K562 (cell line): Measurements from ENCODE around the gene LENEP. TPM values are rescaled to one million over a fixed set of nuclear protein-coding genes. Genes with fewer than 3 reads are reported as not detected.
A peak's percentile ranks its signal among the peaks of the same experiment; 100 is the strongest.

ENCODE experiments used
- BRD4 ChIP-seq: fragments of 200-600 bp; sonication (generic); IDR thresholded peaks from 2 replicates; pipeline ENCODE4 v1.6.1; 2017; ENCODE audit warnings: inconsistent platforms
- CHD2 ChIP-seq: IDR thresholded peaks from 2 replicates; pipeline ENCODE4 v1.6.1; 2011; ENCODE audit warnings: low read depth, low read length
- DPF2 ChIP-seq: fragments of 450-650 bp; IDR thresholded peaks from 2 replicates; pipeline ENCODE4 v1.6.1; 2016
- FIP1L1 ChIP-seq: fragments of 200-400 bp; formaldehyde crosslinking; IDR thresholded peaks from 2 replicates; pipeline ENCODE4 v1.6.1; 2018; ENCODE audit warnings: mild to moderate bottlenecking, low read depth, low read length; ENCODE audit not compliant: poor library complexity, severe bottlenecking
- GABPB2 ChIP-seq: fragments of 250-450 bp; sonication (Bioruptor Pico); conservative IDR thresholded peaks from 2 replicates; pipeline ENCODE4 v1.5.1; 2021; ENCODE audit warnings: mild to moderate bottlenecking
- HDAC1 ChIP-seq, 2 experiments: fragments of 450-650 bp; IDR thresholded peaks; 2 replicates each; pipeline ENCODE4 v1.6.1; 2016 to 2017; ENCODE audit warnings: inconsistent platforms in 1 of 2, mild to moderate bottlenecking in 1 of 2, moderate library complexity in 1 of 2
- KHSRP ChIP-seq: fragments of 450-650 bp; IDR thresholded peaks from 2 replicates; pipeline ENCODE4 v1.6.1; 2017
- KLF10 ChIP-seq: fragments of 250-450 bp; sonication (Bioruptor Pico); IDR thresholded peaks from 2 replicates; pipeline ENCODE4 v1.6.1; 2021; ENCODE audit warnings: matching md5 sums
- MAZ ChIP-seq, 2 experiments: fragments of 450-650 bp in 1 of 2; sonication (generic) in 1 of 2; formaldehyde crosslinking; IDR thresholded peaks in 1 of 2; conservative IDR thresholded peaks in 1 of 2; 2 replicates each; pipeline versions ENCODE4 v1.4.0 to v1.5.0; 2020; ENCODE audit warnings: mild to moderate bottlenecking in 1 of 2, missing genetic modification reagents in 1 of 2
- MCM7 ChIP-seq, 2 experiments: fragments of 450-650 bp; IDR thresholded peaks; 2 replicates each; pipeline ENCODE4 v1.6.1; 2016 to 2018
- NCOA4 ChIP-seq: fragments of 450-650 bp; IDR thresholded peaks from 2 replicates; pipeline ENCODE4 v1.6.1; 2018; ENCODE audit warnings: mild to moderate bottlenecking; ENCODE audit not compliant: partially characterized antibody
- NFATC3 ChIP-seq: fragments of 450-650 bp; IDR thresholded peaks from 2 replicates; pipeline ENCODE4 v1.6.1; 2017; ENCODE audit warnings: mild to moderate bottlenecking
- NFIX ChIP-seq: fragments of 250-450 bp; sonication (Bioruptor Pico); IDR thresholded peaks from 2 replicates; pipeline ENCODE4 v1.4.0; 2020; ENCODE audit warnings: low read depth, mild to moderate bottlenecking, moderate library complexity
- RBM14 ChIP-seq: fragments of 200-400 bp; formaldehyde crosslinking; IDR thresholded peaks from 2 replicates; pipeline ENCODE4 v1.6.1; 2018; ENCODE audit warnings: low read depth, mild to moderate bottlenecking, low read length, moderate library complexity, borderline replicate concordance; ENCODE audit not compliant: insufficient read depth
- RCOR1 ChIP-seq, 2 experiments: IDR thresholded peaks; 2 replicates each; pipeline ENCODE4 v1.6.1; 2012; ENCODE audit warnings: low read depth in 2 of 2, low read length in 2 of 2, borderline replicate concordance in 1 of 2, improper control_type of control experiment in 1 of 2
- SETDB1 ChIP-seq: IDR thresholded peaks from one replicate; pipeline ENCODE4 v1.6.1; 2012; ENCODE audit warnings: low read length, control low read depth, inconsistent platforms
- SRSF1 ChIP-seq: fragments of 200-400 bp; formaldehyde crosslinking; IDR thresholded peaks from 2 replicates; pipeline ENCODE4 v1.6.1; 2017; ENCODE audit warnings: mild to moderate bottlenecking, low read depth, low read length, moderate library complexity
- U2AF1 ChIP-seq: fragments of 200-400 bp; formaldehyde crosslinking; optimal IDR thresholded peaks from 2 replicates; pipeline ENCODE3; 2017; ENCODE audit warnings: mild to moderate bottlenecking, low read depth, low read length, moderate library complexity
- ZBTB1 ChIP-seq: sonication (generic); formaldehyde crosslinking; IDR thresholded peaks from 2 replicates; pipeline ENCODE4 v1.8.1; 2023; ENCODE audit warnings: missing genetic modification reagents, low read depth, mild to moderate bottlenecking, borderline replicate concordance
- ZC3H8 ChIP-seq: fragments of 450-650 bp; IDR thresholded peaks from 2 replicates; pipeline ENCODE4 v1.6.1; 2017
- ZNF253 ChIP-seq: fragments of 250-450 bp; sonication (Bioruptor Pico); conservative IDR thresholded peaks from 2 replicates; pipeline ENCODE4 v1.6.1; 2021; ENCODE audit warnings: mild to moderate bottlenecking
- ZNF445 ChIP-seq: fragments of 250-450 bp; sonication (Bioruptor Pico); IDR thresholded peaks from 2 replicates; pipeline ENCODE4 v1.4.0; 2020; ENCODE audit warnings: low read depth, mild to moderate bottlenecking, moderate library complexity
- polyA plus RNA-seq, 8 experiments: library from polyadenylated mRNA; depleted of rRNA in 4 of 8; stranded (reverse) in 5 of 8; unstranded in 3 of 8; fragments of >200 nt; fragmentation: Nextera tagmentation in 2 of 8; fragmentation: Illumina TruSeq in 1 of 8; extraction: Ambion mirVana in 2 of 8; extraction: Trizol in 1 of 8; gene quantifications; 2 replicates each; pipeline versions ENCODE4 v1.2.1 to v1.2.3, GENCODE V29; 2011 to 2014; ENCODE audit warnings: inconsistent platforms in 1 of 8, missing spikeins in 1 of 8
- total RNA-seq, 7 experiments: library from RNA; depleted of rRNA in 6 of 7; stranded (reverse); fragments of >200 nt in 6 of 7; fragmentation: Illumina TruSeq in 2 of 7; extraction: Trizol in 2 of 7; gene quantifications; 2 replicates each; pipeline versions ENCODE4 v1.2.1 to v1.2.3, GENCODE V29; 2011 to 2021; ENCODE audit warnings: low replicate concordance in 1 of 7
- TF ChIP-seq, protein P1 (sequence below): fragments of 250-450 bp; sonication (Bioruptor Pico); IDR thresholded peaks from 2 replicates; pipeline ENCODE4 v1.6.1; 2021; ENCODE audit warnings: mild to moderate bottlenecking
- TF ChIP-seq, protein P2 (sequence below): fragments of 450-650 bp; formaldehyde crosslinking; IDR thresholded peaks from 2 replicates; pipeline ENCODE4 v1.4.0; 2022; ENCODE audit warnings: missing genetic modification characterization
- TF ChIP-seq, protein P3 (sequence below): IDR thresholded peaks from 2 replicates; pipeline ENCODE4 v1.6.1; 2011; ENCODE audit not compliant: insufficient read length; ENCODE audit errors: extremely low read depth
- TF ChIP-seq, protein P4 (sequence below): sonication (generic); formaldehyde crosslinking; IDR thresholded peaks from 2 replicates; pipeline ENCODE4 v1.8.1; 2023; ENCODE audit warnings: mild to moderate bottlenecking, missing genetic modification reagents

Gene LENEP
- total and polyA plus RNA-seq, 9 of the 15 experiments (the other 6 are each of a cell fraction or from before 2014, with no cell fraction given): 0.23 to 0.87 (median 0.67) TPM; not detected in 5

GRCh38 chr1:154982897-154983648, 10.3 kb upstream of the LENEP start, which contains the start of gene FLAD1 (continued):
- TF ChIP-seq U2AF1: no peak
- TF ChIP-seq, protein P1, sequence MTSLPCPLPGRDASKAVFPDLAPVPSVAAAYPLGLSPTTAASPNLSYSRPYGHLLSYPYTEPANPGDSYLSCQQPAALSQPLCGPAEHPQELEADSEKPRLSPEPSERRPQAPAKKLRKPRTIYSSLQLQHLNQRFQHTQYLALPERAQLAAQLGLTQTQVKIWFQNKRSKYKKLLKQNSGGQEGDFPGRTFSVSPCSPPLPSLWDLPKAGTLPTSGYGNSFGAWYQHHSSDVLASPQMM (CRISPR knock-in tag): no peak
- no peak for TF ChIP-seq NCOA4
- 0 out of 2 replicates have a peak, but pooled peaks have one; percentile 33 for TF ChIP-seq ZC3H8
- no peak for TF ChIP-seq FIP1L1
- TF ChIP-seq, protein P2, sequence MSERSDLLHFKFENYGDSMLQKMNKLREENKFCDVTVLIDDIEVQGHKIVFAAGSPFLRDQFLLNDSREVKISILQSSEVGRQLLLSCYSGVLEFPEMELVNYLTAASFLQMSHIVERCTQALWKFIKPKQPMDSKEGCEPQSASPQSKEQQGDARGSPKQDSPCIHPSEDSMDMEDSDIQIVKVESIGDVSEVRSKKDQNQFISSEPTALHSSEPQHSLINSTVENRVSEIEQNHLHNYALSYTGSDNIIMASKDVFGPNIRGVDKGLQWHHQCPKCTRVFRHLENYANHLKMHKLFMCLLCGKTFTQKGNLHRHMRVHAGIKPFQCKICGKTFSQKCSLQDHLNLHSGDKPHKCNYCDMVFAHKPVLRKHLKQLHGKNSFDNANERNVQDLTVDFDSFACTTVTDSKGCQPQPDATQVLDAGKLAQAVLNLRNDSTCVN (CRISPR knock-in tag): peak; percentile 82; the same call in 1 of the 2 replicates
- TF ChIP-seq ZNF253 (CRISPR knock-in tag): no peak
- TF ChIP-seq DPF2: no peak
- TF ChIP-seq ZNF445 (CRISPR knock-in tag): no peak
- no peak; the same call in 1 of the 2 replicates for TF ChIP-seq NFIX (CRISPR knock-in tag)
- peak in 1 of 2 experiments; percentile 72; a peak in 3 of 4 replicates for TF ChIP-seq MAZ (CRISPR knock-in tag; conservative IDR thresholded peaks at IDR 0.05 in 1 of 2, IDR thresholded peaks at IDR 0.05 in 1 of 2)
- TF ChIP-seq NFATC3: no peak
- no peak for TF ChIP-seq RBM14
- peak in 1 of 2 experiments; percentile 99; a peak in 3 of 4 replicates for TF ChIP-seq HDAC1 (IDR thresholded peaks at IDR 0.05)
- no peak for TF ChIP-seq KHSRP
- TF ChIP-seq, protein P3, sequence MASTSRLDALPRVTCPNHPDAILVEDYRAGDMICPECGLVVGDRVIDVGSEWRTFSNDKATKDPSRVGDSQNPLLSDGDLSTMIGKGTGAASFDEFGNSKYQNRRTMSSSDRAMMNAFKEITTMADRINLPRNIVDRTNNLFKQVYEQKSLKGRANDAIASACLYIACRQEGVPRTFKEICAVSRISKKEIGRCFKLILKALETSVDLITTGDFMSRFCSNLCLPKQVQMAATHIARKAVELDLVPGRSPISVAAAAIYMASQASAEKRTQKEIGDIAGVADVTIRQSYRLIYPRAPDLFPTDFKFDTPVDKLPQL: no peak
- TF ChIP-seq, protein P4, sequence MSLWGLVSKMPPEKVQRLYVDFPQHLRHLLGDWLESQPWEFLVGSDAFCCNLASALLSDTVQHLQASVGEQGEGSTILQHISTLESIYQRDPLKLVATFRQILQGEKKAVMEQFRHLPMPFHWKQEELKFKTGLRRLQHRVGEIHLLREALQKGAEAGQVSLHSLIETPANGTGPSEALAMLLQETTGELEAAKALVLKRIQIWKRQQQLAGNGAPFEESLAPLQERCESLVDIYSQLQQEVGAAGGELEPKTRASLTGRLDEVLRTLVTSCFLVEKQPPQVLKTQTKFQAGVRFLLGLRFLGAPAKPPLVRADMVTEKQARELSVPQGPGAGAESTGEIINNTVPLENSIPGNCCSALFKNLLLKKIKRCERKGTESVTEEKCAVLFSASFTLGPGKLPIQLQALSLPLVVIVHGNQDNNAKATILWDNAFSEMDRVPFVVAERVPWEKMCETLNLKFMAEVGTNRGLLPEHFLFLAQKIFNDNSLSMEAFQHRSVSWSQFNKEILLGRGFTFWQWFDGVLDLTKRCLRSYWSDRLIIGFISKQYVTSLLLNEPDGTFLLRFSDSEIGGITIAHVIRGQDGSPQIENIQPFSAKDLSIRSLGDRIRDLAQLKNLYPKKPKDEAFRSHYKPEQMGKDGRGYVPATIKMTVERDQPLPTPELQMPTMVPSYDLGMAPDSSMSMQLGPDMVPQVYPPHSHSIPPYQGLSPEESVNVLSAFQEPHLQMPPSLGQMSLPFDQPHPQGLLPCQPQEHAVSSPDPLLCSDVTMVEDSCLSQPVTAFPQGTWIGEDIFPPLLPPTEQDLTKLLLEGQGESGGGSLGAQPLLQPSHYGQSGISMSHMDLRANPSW (CRISPR knock-in tag): no peak
- peak; percentile 92 for TF ChIP-seq CHD2
- TF ChIP-seq GABPB2 (CRISPR knock-in tag): no peak
- peak in 1 of 2 experiments; percentile 73; a peak in 1 of 4 replicates for TF ChIP-seq RCOR1 (IDR thresholded peaks at IDR 0.05; ENCODE audit: borderline replicate concordance in 1 of 2, low read depth in 2 of 2, low read length in 2 of 2)
- no peak for TF ChIP-seq SETDB1
- no peak for TF ChIP-seq BRD4
- TF ChIP-seq KLF10: no peak
- TF ChIP-seq ZBTB1 (CRISPR knock-in tag): no peak
- no peak; a peak in 1 of 4 replicates for TF ChIP-seq MCM7 (IDR thresholded peaks at IDR 0.05)
- no peak for TF ChIP-seq SRSF1
